OCI-LY3 (cell line): ENCODE measurements around the gene KCNAB1.

Experiments used
- H2AFZ ChIP-seq: fragments of 200-600, 300-600 bp; shearing (Covaris generic); 2 replicates; pipeline ENCODE4 v1.6.0; 2014; ENCODE audit warnings: antibody characterized with exemption, low read depth, low read length
- H3K27ac ChIP-seq: fragments of 200-600, 300-600 bp; sonication (generic); 2 replicates; pipeline ENCODE4 v1.5.1; 2014; ENCODE audit warnings: mild to moderate bottlenecking, low read length, moderate library complexity, mixed read lengths
- H3K27me3 ChIP-seq: fragments of 200-600, 300-600 bp; sonication (generic); 2 replicates; pipeline ENCODE4 v1.6.1; 2014; ENCODE audit warnings: low read depth, low read length, mixed read lengths
- H3K36me3 ChIP-seq: fragments of 200-600, 300-600 bp; sonication (generic); replicated peaks from 2 replicates; pipeline ENCODE3; 2014; ENCODE audit warnings: low read depth, low read length, mixed read lengths
- H3K4me1 ChIP-seq: fragments of 300-600, 200-600 bp; sonication (generic); 2 replicates; pipeline ENCODE4 v1.6.1; 2014; ENCODE audit warnings: low read length, mixed read lengths
- H3K4me2 ChIP-seq: fragments of 200-600, 300-600 bp; sonication (generic); 2 replicates; pipeline ENCODE4 v1.6.1; 2014; ENCODE audit warnings: low read length, mixed read lengths
- H3K4me3 ChIP-seq: fragments of 300-600, 200-600 bp; sonication (generic); 2 replicates; pipeline ENCODE4 v1.5.1; 2014; ENCODE audit warnings: antibody characterized with exemption, mild to moderate bottlenecking, low read length, moderate library complexity
- H3K79me2 ChIP-seq: fragments of 300-600, 200-600 bp; shearing (Covaris generic); 2 replicates; pipeline ENCODE4 v1.6.1; 2014; ENCODE audit warnings: mild to moderate bottlenecking, low read length, mixed read lengths
- H3K9ac ChIP-seq: fragments of 300-600, 200-600 bp; shearing (Covaris generic); 2 replicates; pipeline ENCODE4 v1.6.0; 2014; ENCODE audit warnings: mild to moderate bottlenecking, low read length, moderate library complexity
- H3K9me3 ChIP-seq: fragments of 200-600, 300-600 bp; shearing (Covaris generic); 2 replicates; pipeline ENCODE4 v1.6.1; 2014; ENCODE audit warnings: low read length, mixed read lengths; ENCODE audit not compliant: insufficient read depth
- H4K20me1 ChIP-seq: fragments of 200-600, 300-600 bp; sonication (generic); 2 replicates; pipeline ENCODE4 v1.6.1; 2016; ENCODE audit warnings: low read length, mixed read lengths; ENCODE audit not compliant: insufficient read depth
- CTCF ChIP-seq: fragments of 200-600, 300-600 bp; sonication (generic); IDR thresholded peaks from 2 replicates; pipeline ENCODE4 v1.5.1; 2014; ENCODE audit warnings: antibody characterized with exemption, low read length, low read depth
- EZH2phosphoT487 ChIP-seq: fragments of 200-600 bp; shearing (Covaris generic); IDR thresholded peaks from 2 replicates; pipeline ENCODE4 v1.6.1; 2018; ENCODE audit warnings: antibody characterized with exemption, mixed run types, low read depth

The KCNAB1 gene

GRCh38 chr3:156421534-156421933, 301.2 kb downstream of the KCNAB1 start:
- no peaks in the 10 kb centered on the region for H4K20me1 ChIP-seq
- H3K4me2 ChIP-seq, result no peak overlapping the region
- no peaks in the 10 kb centered on the region for H3K9me3 ChIP-seq
- H3K9ac ChIP-seq, result no peak overlapping the region
- no peak overlapping the region for H3K27ac ChIP-seq
- H3K4me3 ChIP-seq, result no peak overlapping the region
- no peak overlapping the region for H2AFZ ChIP-seq
- H3K79me2 ChIP-seq, result no peaks in the 10 kb centered on the region
- no peaks in the 10 kb centered on the region for H3K27me3 ChIP-seq
- H3K36me3 ChIP-seq, result no peaks in the 10 kb centered on the region
- TF ChIP-seq EZH2phosphoT487, result no peak
- TF ChIP-seq CTCF, result no peak
- no peaks in the 10 kb centered on the region for H3K4me1 ChIP-seq

GRCh38 chr3:156424758-156425157, 304.4 kb downstream of the KCNAB1 start:
- Histone ChIP-seq H3K27ac (no peak overlapping the region), H3K9me3 (no peaks in the 10 kb centered on the region), H4K20me1 (no peaks in the 10 kb centered on the region), H3K79me2 (no peaks in the 10 kb centered on the region), H3K36me3 (no peaks in the 10 kb centered on the region), H3K4me2 (no peak overlapping the region), H3K4me3 (no peak overlapping the region), H3K9ac (no peak overlapping the region), H3K4me1 (no peaks in the 10 kb centered on the region), H2AFZ (no peak overlapping the region), H3K27me3 (no peaks in the 10 kb centered on the region)
- TF ChIP-seq CTCF, result no peak
- no peak for TF ChIP-seq EZH2phosphoT487

GRCh38 chr3:156425651-156426050, 305.3 kb downstream of the KCNAB1 start:
- H3K36me3 ChIP-seq, result no peaks in the 10 kb centered on the region
- H3K9ac ChIP-seq, result no peak overlapping the region
- H3K9me3 ChIP-seq, result no peaks in the 10 kb centered on the region
- H3K4me1 ChIP-seq, result no peaks in the 10 kb centered on the region
- H3K4me3 ChIP-seq, result no peak overlapping the region
- H3K27me3 ChIP-seq, result no peaks in the 10 kb centered on the region
- H2AFZ ChIP-seq, result no peak overlapping the region
- no peak for TF ChIP-seq EZH2phosphoT487
- TF ChIP-seq CTCF, result no peak
- H3K79me2 ChIP-seq, result no peaks in the 10 kb centered on the region
- H3K4me2 ChIP-seq, result no peak overlapping the region
- H4K20me1 ChIP-seq, result no peaks in the 10 kb centered on the region
- H3K27ac ChIP-seq, result no peak overlapping the region

GRCh38 chr3:156429125-156429524, 308.7 kb downstream of the KCNAB1 start:
- no peaks in the 10 kb centered on the region for H3K36me3 ChIP-seq
- no peak overlapping the region for H3K9ac ChIP-seq
- H3K79me2 ChIP-seq, result no peaks in the 10 kb centered on the region
- no peaks in the 10 kb centered on the region for H3K9me3 ChIP-seq
- no peak overlapping the region for H3K4me3 ChIP-seq
- H3K27ac ChIP-seq, result no peak overlapping the region
- peaks cover 13% of the 10 kb centered on the region; the same call in 1 of the 2 replicates for H3K27me3 ChIP-seq
- no peak overlapping the region for H2AFZ ChIP-seq
- H3K4me1 ChIP-seq, result no peaks in the 10 kb centered on the region
- H3K4me2 ChIP-seq, result no peak overlapping the region
- no peaks in the 10 kb centered on the region for H4K20me1 ChIP-seq
- no peak for TF ChIP-seq CTCF
- no peak for TF ChIP-seq EZH2phosphoT487
